VCaP (cell line): ENCODE data around the gene MED17.

Experiments
- H3K27ac ChIP-seq: fragments of 450-650 bp; 2 replicates; pipeline ENCODE4 v1.5.1; 2017
- CTCF ChIP-seq: fragments of 450-650 bp; conservative IDR thresholded peaks from 2 replicates; pipeline ENCODE4 v1.5.1; 2017; ENCODE audit warnings: mild to moderate bottlenecking, moderate library complexity

Gene MED17, protein sequence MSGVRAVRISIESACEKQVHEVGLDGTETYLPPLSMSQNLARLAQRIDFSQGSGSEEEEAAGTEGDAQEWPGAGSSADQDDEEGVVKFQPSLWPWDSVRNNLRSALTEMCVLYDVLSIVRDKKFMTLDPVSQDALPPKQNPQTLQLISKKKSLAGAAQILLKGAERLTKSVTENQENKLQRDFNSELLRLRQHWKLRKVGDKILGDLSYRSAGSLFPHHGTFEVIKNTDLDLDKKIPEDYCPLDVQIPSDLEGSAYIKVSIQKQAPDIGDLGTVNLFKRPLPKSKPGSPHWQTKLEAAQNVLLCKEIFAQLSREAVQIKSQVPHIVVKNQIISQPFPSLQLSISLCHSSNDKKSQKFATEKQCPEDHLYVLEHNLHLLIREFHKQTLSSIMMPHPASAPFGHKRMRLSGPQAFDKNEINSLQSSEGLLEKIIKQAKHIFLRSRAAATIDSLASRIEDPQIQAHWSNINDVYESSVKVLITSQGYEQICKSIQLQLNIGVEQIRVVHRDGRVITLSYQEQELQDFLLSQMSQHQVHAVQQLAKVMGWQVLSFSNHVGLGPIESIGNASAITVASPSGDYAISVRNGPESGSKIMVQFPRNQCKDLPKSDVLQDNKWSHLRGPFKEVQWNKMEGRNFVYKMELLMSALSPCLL

DNA sequence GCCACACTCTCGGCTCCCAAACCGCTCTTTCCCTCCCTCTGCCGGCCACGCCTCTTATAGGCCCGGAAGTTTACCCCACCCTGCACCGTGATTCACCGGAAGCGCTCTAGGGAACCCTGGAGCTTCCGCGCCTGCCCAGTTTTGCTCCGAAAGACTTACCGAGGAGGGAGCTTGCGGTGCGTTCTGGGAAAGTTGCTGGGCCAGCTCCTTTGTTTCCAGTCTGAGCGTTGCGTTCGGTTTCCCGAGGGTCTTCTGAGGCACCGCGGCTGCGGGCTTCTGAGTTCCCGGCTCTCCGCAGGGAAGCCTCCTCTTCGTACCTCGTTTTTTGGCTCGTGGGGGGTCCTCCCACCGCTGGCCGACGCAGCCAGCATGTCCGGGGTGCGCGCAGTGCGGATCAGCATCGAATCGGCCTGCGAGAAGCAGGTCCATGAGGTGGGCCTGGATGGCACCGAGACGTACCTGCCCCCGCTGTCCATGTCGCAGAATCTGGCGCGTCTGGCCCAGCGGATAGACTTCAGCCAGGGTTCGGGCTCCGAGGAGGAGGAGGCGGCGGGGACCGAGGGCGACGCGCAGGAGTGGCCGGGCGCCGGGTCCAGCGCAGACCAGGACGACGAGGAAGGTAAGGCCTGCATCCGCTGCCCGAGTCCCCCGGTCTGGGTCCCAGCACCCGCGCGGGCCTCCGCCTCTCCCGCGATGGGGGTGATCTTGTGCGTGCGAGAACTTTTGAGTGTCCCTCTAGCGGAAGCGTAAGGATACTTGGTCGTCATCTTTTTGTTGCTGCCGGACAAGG, at the start of gene MED17:
MED17 (plus strand) TSS at position 138 of the 790 bp plus-strand sequence; CDS start at position 370, 232 bp downstream.
- peak within 1 kb of the TSS; percentile 98 for H3K27ac ChIP-seq
- peak; percentile 56 for TF ChIP-seq CTCF

DNA sequence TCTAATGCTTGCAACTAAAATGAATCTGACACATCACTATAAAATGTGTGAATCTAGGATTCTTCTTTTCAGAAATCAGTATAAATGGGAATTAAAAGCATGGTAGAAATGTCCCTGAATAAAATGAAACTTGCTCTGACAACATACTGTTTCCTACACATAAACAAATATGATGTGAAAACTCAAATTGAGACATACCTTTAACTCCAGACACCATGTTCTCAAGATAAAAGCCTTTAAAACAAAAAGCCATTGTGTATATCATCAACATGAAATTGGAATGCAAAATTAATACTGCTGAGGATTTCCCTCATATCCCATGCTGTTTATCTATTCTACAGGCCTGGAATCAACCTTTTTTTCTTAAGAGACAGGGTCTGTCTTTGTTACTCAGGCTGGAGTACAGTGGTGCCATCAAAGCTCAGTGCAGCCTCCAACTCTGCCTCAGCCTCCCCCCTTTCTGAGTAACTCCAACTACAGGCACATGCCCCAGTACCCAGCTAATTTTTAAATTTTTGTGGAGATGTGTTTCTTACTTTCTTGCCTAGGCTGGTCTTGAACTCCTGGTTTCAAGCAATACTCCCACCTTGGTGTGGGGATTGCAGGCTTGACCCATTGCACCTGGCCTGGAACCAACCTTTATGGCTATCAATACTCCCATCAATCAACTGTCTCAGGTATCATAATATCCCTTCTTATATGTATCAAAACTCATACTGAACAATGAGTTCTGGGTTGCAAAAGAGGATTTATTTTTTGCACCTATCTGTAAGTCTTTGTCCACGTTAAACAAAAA, 49.5 kb upstream of the MED17 start:
- TF ChIP-seq CTCF: no peak
- H3K27ac ChIP-seq: peak overlapping the region; percentile 99

GRCh38 chr11:93735627-93736026, 48.5 kb upstream of the MED17 start:
- no peak for TF ChIP-seq CTCF
- peak overlapping the region; percentile 99 for H3K27ac ChIP-seq

DNA sequence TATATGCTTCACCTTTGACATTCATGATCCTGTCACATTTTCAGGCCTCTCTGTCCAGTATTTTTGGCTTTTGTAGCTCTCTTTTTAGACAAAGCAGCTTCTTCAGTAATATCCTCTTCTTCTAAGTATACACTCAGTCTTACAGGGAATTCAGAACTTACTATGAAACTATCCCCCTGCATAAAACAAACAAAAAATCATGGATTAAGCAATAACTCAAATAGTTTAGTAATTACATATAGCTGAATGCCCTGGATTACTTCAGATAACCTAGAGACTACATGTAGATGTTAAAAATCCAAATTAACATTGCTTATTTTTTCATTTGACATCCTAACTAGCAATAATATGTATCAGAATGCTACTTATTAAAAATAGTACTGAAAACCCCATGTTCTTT, 48.0 kb upstream of the MED17 start:
- peak overlapping the region; percentile 99 for H3K27ac ChIP-seq
- no peak for TF ChIP-seq CTCF

DNA sequence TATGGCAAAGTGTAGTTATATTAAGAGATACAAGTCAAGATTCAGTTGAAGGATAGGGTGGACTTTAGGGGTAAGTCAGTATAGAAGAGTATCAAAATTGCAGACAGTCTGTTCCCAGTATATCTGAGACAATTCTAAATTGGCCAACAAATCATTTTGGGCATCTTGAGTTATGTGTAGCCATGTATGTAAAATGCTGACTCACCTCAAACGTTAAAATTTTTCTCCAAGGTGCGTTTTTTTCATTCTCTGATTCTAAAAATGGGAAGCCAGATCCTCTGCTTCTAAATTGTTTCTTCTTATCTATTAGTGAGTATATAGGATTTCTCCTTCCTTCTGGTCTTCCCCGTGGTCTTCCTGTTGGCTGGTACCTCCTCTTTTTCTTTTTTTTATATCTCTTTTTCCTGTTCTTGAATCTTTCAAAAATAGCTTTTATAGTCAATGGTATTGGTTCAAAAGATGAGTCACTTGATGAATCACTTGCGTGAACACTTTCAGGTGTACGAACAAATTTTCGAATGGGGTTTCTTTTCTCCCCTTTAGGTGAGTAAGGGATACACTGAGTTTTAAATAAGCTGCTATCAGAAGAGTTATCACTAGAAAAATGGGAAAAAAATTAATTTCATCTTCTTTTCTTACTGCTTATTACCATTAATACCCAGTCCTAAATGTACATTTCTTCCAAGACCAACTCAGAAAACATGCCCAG, 46.0 kb upstream of the MED17 start:
- no peak for TF ChIP-seq CTCF
- peak overlapping the region; percentile 99 for H3K27ac ChIP-seq

GRCh38 chr11:93738647-93739081, 45.4 kb upstream of the MED17 start:
- peak overlapping the region; percentile 99 for H3K27ac ChIP-seq
- no peak for TF ChIP-seq CTCF
